SIG-M5 treated with dmso at 0.1 percent for 504 hours (cell line): Measurements from ENCODE around the gene PRELID2.
"Not testable (repeated sequence)": the region's sequence is repeated elsewhere in the genome, so short reads cannot be mapped to it uniquely, and the experiment has no call there.

Experiments used
- DNase-seq: peaks from one replicate; lab custom pipeline; 2025; ENCODE audit not compliant: unreplicated experiment; lab: John Stamatoyannopoulos, UW

Gene PRELID2

GRCh38 chr5:145798503-145798902 is 36.6 kb downstream of the PRELID2 start:
- DNase-seq: not testable (repeated sequence)

DNA sequence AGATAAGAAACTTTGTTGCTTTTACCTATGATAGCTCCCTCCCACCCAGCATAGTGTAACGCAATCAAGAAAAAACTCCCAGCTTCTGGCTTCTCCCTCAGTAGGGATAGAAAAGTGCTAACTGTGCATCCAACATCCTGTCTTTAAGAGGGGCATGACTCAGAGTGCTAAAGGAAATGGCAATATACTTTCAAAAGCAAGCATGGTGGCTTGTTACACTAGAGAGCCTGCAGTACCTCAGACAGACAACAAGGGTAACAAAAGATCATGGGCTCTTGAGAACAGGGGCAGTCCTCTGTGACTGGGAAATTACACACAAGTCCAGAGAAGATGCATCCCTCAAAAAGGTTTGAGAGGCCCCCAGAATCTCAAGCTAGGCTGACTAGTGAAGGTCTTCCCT is 37.8 kb downstream of the PRELID2 start:
- DNase-seq: peak; percentile 5

GRCh38 chr5:145796318-145796717 is 38.8 kb downstream of the PRELID2 start:
- DNase-seq: no peak

DNA sequence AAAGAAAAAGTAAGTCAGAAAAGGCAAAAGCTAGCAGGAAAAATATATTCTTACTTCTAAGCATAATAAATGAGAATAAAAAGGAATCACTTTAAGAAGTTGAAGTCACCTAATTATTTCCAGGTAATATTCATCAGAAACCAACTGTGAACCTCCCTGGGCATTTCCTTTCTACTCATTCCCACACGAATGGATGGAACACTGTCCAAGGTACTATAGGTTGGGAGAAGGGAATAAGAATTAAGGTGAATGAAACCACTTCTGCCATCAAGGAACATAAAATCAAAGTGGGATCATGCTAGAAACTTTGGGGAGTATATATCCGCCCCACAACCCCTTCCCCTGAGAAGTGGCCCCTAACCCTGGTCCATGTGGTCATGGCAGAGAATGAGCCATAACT is 41.6 kb downstream of the PRELID2 start:
- no peak for DNase-seq

DNA sequence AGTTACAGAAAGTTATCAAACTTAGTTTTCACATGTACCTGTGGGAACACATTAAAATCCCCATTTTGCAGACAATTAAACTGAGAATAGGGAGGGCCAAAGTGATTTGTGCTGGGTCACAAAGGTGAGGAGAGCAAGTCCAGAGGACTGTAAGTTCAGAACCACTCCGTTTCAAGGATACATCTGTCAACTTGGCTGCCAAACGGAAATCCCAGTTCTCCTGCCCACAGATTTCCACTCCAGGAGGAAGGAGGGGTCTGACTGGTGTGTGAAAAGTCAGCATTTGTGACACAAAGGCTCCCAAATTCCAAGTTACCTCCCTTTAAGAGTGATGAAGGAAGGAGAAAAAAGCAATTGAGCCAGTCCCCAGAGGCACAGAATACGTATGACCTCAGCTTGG is 42.3 kb downstream of the PRELID2 start:
- DNase-seq: no peak

GRCh38 chr5:145791866-145792265 is 43.3 kb downstream of the PRELID2 start:
- DNase-seq: no peak

- no peak for DNase-seq
Measured at GRCh38 chr5:145787996-145788395, 47.1 kb downstream of the PRELID2 start.

DNA sequence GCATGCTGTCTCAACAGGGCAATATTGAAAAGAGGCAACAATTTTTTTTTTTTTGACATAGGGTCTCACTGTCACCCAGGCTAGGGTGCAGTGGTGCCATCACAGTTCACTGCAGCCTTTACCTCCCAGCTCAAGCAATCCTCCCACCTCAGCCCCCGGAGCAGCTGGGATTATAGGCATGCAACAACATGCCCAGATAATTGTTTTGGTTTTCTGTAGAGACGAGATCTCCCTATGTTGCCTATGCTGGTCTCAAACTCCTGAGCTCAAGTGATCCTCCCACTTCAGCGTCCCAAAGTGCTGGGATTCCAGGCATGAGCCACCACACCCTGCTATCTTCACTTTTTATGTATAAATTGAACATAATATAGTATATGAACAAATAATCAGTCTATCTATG is 47.6 kb downstream of the PRELID2 start:
- DNase-seq: no peak

DNA sequence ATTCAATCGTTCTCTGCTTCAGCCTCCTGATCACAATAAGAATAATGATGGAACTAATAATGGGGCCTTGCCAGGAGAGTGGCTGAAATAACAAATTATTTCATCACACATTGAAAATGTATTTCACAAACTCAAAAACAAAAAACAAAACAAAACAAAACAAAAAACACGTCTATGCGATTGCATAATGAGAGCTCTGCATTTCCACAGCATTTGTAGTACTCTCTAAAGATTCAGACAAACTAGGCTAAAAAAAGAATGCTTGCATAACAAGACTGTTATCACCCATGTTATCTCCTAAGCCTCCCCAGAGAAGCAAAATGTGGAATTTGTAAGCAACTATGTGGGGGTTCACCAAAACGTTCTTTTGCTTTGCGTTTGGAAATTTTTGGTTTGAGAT is 48.1 kb downstream of the PRELID2 start:
- DNase-seq: peak; percentile 64

DNA sequence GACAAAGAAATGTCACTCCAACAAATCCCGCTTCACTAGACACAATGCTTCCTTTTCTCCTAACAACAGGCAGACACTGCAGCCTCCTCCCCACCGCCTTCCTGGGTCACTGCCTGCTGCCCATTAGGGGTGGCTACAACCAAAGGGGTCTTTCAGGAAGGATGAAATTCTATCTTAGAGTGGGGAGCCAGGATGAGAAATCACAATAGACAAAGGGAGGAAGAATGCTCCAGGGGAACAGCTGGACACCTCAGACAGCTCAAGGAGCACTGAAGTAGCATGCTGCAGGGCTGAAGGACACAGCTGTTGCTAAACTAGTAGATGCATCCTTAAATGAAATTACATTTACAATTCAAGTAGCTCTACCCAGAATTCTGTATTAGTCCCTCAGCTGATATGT is 54.2 kb downstream of the PRELID2 start:
- DNase-seq: no peak

GRCh38 chr5:145778144-145778900 is 56.8 kb downstream of the PRELID2 start:
- DNase-seq: no peak

GRCh38 chr5:145777445-145778063 is 57.6 kb downstream of the PRELID2 start:
- DNase-seq: no peak

DNA sequence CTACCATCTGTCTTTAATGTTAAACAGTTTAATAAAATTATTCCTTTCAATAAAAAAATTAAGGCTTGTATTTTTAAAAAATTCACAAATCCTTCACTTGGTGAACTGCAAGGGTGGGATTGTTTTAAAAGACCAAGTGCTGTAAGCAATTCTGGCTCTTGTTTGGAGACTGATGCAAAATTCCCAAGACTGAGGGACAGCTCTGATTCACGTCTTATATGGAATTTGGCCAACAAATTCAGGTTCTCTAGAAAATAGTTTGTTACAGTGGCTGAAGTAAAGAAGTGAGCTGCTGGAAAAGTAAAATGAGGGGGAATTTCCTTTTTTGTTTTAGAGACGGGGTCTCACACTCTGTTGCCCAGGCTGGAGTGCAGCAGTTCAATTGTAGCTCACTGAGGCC is 58.3 kb downstream of the PRELID2 start:
- no peak for DNase-seq

GRCh38 chr5:145775893-145776444 is 59.2 kb downstream of the PRELID2 start:
- no peak for DNase-seq

- no peak for DNase-seq
Measured at GRCh38 chr5:145775411-145775810, 59.7 kb downstream of the PRELID2 start.

DNA sequence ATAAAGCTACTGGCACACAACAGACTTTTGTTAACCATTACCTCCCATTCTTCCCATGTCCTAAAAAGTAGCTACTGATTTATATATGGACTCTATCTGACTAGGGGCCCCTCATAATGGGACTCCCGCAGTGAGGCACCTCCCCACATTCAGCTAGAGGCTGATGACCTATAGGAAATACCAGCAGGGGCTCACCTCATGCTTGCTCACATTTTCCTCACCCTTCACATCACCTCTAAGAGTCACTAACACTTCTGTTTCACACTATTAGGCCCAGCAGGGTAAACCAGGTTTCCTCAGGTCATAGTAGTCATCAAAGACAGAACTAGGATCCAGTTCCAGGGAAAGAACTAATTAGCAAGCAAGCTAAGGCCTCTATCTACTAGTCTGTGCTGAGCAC is 60.7 kb downstream of the PRELID2 start:
- DNase-seq: no peak

DNA sequence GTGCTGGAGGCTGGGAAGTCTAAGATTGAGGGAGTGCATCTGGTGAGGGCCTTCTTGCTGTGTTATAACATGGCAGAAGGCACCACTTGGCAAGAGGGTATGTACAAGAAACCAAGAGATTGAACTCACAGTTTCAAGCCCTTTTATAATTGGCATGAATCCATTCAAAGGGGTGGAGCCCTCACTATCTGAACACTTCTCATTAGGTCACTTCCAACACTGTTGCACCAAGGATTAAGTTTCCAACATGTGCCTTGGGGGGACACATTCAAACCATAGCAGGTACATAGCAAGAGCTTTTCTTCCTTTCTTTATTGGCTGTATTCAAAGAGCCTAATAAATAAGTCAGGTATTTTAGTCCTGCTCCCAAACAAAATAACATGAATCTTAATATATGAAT is 62.7 kb downstream of the PRELID2 start:
- no peak for DNase-seq

DNA sequence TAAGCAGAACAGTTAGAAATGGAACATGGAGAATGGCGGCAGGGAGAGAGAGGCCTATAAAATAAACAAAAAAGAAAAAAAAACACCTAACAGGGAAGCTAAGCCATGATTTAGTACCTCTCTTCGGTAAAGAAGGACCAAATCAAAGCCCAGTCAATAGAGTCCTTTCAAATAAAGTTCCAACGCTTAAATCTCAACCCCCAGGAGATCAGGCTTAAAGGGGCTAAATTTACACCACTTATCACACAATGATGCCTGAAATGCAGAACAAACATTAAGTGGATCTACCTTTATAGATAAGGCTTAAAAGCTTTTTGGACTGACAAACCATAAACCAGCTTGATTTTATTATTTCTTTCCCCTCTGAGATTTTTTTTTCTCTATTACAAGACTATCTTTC is 66.3 kb downstream of the PRELID2 start:
- DNase-seq: no peak

GRCh38 chr5:145764325-145764724 is 70.8 kb downstream of the PRELID2 start:
- DNase-seq: no peak

DNA sequence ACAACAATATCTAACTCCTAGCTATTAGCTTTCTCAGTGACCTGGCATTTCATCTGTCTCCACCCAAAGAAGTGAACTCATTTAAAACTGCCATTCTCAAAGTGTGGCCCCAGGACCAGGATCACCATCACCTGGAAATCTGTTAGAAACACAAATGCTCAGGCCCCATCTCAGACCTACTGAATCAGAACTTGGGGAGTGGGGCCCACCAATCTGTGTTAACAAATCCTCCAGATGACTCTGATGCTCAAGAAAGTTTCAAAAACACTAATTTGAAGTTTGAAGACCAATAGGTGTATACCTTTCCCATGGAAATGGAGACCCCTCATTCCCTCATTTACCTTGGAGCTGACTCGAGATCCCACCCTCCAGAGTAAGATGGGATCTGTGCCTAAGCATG is 72.3 kb downstream of the PRELID2 start:
- DNase-seq: no peak

DNA sequence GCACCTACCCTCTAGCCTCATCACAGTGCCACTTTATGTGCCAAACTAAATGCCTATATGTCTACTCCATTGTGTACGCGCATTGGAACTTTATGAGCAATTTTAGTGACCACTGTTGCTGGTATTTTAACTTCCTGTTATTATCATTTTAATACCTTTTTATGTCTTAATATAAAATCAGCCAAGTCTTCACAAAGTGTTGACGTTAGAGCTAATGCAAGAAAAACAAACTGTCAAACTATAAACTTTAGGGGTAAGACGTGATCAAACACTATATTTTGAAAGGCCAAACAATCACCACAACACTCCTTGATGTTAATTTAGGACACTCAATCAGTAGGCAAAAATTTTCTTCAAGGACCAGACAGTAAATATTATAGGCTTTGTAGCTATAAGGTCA is 73.9 kb downstream of the PRELID2 start:
- no peak for DNase-seq

- DNase-seq: no peak
Measured at GRCh38 chr5:145760660-145761059, 74.5 kb downstream of the PRELID2 start.

DNA sequence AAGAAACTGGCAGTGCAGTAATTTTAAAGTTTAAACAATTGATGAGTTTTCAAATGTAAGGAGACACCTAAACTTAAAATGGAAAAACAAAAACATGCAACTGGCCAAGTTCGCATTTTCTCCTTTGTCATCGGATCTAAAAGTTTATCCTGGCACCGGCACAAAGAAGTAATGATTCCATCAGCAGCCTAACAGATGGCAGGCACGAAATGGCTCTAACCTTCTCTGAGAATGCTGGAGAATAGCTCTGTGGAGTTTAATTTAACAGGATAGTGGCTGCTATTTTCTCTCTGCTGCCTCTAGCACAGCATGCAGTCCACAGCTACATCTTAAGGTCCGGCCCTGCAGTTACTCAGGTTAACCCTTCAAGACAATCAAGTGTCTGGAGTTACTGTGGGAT is 82.2 kb downstream of the PRELID2 start:
- DNase-seq: no peak
